Activated CD4-positive, CD25-positive, alpha-beta regulatory T cell (primary cell): ENCODE measurements around the gene NWD2.
"Not testable (repeated sequence)": the region's sequence is repeated elsewhere in the genome, so short reads cannot be mapped to it uniquely, and the experiment has no call there.

ENCODE experiments used
- DNase-seq, 4 experiments: peaks; one replicate each; lab custom pipeline; 2025; lab: John Stamatoyannopoulos, UW

The NWD2 gene, protein sequence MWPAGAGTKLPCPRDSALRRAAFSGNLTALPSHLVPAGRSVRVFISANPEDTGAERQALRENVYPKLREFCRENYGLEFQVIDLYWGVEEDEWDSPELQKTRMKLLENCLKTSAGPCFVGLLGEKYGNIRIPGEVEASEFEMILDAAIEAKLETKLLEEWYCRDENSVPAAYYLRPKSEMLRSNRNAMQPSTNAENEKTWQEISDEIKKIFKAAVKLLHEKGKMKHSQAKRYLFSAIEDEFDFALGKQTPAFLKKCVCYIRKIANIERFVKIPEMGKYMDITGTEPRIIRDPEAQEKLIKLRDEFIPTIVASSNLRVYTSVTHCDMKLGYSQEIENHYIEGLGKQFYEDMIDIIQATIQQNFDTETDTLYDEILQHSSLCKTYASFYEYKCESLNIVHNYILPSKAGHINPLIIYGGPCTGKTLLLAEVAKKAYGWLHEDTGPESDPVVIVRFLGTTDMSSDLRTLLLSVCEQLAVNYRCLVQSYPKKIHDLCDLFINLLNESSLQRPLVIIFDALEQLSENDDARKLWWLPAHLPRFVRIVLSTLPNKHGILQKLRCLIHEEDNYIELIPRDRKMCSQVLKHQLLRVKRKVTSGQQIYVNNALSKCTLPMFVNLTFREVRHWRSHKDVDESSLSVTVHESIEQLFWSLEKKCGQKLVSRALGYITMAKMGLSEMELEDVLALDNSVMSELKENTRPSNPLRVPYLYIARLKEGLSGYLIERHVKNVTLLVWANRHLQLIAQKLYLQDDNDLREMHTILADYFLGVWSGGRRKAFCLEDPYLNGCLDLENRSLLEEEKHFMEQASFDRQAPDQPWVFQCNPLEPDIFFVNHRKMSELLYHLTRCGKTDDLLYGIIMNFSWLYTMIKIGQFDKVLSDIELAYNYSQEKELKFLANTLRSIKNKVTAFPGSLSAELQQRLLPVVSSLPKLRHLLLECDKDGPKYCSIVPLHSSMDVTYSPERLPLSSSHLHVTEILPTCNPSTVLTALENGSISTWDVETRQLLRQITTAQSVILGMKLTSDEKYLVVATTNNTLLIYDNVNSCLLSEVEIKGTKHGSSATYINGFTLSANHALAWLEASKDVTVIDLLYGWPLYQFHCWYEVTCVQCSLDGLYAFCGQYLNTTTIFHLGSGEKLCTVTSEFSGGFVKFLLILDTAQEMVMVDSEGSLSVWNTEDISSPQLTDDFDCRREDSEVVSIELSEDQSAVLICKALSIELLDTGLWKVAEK (N-terminal part only)

DNA sequence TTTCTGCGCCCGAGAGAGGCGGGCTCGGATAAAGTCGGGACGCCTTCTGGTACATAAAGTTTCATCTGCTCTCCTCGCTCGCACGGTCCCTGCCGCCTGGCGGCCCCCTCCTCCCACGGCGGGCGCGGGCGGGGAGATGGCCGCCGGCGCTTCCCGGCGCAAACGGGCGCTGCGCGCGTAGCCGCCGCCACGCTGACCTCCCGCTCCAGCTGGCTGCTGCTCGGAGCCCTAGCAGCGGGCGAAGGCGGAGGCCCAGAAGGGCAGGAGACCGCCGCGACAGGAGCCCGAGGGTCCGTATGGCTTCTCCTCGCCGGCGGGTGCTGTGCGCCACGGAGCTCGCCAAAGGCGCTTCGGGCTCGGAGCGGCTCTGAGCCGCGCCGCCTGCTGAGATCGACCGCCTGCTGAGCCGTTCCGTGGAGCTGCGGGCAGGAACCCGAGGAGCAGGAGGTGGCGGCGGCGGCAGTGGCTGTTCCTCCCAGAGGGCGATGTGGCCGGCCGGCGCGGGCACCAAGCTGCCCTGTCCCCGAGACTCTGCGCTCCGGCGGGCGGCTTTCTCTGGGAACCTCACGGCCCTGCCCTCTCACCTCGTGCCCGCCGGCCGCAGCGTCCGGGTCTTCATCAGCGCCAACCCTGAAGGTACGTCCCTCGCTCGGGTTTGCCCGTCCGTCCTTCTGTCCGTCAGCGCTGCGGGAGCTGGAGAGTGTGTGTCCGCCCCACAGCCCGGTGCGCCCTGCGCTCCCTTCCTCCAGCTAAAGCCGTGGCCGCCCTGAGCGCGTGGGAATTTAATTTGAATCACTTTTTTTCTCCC, at the start of gene NWD2:
Gene NWD2, plus strand, starts transcription at position 161 of the 808 bp plus-strand sequence. Its CDS starts 325 bp downstream, at position 486.
- no peak for DNase-seq

- DNase-seq = no peak
Observed at GRCh38 chr4:37197899-37198298, 46.6 kb upstream of the NWD2 start.

- DNase-seq = not testable (repeated sequence)
Observed at GRCh38 chr4:37204740-37205139, 39.8 kb upstream of the NWD2 start.

DNA sequence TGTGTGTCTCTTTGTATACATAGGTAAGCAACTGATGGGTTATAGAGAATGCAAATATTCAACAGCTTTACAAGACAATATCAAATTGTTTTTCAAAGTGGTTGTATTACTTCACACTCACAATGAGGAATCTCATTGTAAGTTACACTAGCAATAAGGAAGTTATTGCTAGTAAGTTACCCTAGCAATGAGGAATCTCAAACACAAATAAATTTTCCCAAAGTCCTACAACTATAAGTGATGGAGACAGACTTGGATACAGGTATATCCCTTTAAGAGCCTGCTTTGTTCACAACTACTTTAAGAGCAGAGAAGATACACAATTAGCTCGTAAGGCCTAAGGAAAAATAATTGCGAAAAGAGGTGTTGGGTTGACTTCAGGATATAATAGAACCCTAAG, 28.3 kb upstream of the NWD2 start:
- DNase-seq = no peak

- no peak for DNase-seq
Observed at GRCh38 chr4:37219242-37219641, 25.3 kb upstream of the NWD2 start.

GRCh38 chr4:37219990-37220389, 24.6 kb upstream of the NWD2 start:
- DNase-seq = no peak

DNA sequence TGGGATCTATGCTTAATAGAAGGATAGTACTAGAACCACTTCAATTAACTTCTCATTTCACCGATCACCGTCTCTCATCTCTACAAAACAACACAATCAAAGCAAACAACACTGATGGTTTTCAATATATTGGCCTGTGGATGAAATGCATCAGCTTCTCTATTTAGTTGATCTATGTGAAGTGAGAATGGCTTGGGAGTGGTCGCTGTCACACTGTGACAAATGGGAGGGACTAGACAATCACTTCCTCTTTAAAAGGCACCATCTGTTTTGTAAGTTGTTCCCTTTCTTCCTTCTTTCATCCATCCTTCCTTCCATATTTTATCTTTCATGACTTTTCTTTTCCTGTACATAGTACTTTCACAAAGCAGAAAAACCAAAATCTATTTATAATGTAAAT, 23.9 kb upstream of the NWD2 start:
- no peak for DNase-seq

GRCh38 chr4:37223732-37224131, 20.8 kb upstream of the NWD2 start:
- DNase-seq = no peak

- no peak for DNase-seq
Observed at GRCh38 chr4:37224854-37225253, 19.7 kb upstream of the NWD2 start.

GRCh38 chr4:37225778-37226177, 18.8 kb upstream of the NWD2 start:
- no peak for DNase-seq

DNA sequence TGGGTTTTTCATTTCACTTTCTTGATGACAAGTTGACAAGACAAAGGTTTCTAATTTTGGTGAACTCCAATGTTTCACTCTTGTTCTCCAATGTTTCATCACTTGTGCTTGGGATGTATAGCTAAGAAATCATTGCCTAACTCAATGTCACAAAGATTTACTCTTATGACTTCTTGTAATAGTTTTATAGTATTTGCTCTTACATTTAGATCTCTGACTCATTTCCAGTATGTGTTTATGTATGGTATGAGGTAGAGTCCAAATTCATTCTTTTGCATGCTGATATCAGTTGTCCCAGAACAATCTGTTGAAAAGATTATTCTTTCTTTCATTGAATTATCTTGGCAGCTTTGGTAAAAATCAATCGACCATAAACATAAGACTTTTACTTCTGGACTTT, 12.2 kb upstream of the NWD2 start:
- DNase-seq = no peak

- DNase-seq = no peak
Observed at GRCh38 chr4:37236165-37236564, 8.4 kb upstream of the NWD2 start.

DNA sequence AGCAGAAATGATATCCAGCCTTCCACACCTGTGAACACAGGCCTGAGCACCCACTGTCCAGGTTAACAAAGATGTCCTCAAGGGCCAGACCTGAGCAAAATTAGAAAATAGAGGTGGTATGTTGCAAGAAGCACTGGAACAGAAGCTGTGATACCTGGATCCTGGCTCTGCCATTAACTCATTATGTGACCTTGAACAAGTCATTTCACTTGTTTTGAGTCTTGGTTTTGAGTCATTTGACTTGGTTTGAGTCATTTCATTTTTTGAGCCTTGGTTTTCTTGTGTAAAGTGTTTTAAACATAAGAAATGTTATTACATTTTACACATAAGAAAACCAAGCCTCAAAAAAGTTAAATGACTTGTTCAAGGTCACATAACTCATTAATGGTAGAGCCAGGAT, 2.9 kb upstream of the NWD2 start:
- no peak for DNase-seq

- no peak for DNase-seq
Observed at GRCh38 chr4:37243051-37243450, 1.5 kb upstream of the NWD2 start.

DNA sequence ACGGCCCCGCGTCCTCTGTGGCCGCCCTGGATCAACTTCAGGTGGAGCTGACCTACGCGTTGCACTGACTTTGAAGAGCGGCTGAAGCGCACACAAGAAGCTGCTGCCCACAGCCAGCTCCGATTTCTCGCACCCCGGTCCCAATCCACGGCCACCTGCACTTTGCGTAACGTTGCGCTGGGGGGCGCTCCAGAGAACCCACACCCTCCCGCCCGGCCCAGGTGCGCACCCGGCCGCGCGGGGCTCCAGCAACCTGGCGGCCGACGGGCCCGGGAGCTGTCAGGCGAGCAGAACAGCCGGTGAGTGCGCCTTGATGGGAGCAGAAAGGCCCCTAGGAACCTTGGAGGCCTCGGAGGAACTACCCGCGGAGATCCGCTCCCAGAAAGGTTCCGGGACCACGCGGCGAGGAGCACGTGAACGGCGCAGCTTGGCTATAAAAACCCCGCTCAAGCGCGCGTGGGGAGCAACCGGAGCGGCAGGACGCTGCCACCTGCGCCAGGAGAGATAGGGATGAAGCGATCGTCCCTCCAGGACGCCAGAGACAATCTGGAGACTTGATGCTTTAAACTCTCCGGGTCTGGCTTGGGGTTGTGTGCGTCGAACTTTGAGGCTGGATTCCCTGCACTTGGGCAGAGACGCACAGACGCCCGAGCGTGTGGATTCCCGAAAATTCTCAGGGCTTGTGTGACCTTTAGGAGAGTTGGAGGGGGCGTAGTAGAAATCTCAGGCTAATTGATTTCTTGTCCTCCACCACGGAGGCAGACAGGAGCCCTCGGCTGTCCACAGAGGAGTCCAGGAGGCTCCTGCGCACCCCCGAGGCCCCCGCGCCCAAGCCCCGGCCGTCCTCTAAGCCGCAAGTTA, 591 bp upstream of the NWD2 start:
- DNase-seq = no peak

GRCh38 chr4:37245391-37245954, 930 bp downstream of the NWD2 start:
- DNase-seq = no peak

DNA sequence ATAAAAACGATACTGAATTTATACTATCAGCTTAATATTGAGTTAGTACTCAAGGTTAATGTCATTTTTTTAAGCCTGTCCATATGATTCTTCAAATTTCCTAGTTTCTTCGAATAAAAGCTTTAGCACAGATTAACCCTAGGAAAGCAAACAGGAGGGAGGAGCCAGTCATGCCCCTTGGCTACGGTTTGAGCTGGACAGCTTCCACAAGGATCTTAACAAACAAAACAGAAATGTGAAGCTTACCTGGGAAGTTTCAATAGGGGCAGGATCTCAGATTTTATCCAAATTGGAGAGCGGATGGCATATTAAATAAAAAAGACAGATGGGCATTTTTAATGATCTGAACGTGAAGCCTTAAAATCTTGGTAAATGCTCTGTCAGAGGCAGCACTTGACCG, 2.3 kb downstream of the NWD2 start:
- DNase-seq = no peak

GRCh38 chr4:37258221-37258620, 13.7 kb downstream of the NWD2 start:
- DNase-seq = no peak

- DNase-seq = no peak
Observed at GRCh38 chr4:37268319-37268718, 23.8 kb downstream of the NWD2 start.

DNA sequence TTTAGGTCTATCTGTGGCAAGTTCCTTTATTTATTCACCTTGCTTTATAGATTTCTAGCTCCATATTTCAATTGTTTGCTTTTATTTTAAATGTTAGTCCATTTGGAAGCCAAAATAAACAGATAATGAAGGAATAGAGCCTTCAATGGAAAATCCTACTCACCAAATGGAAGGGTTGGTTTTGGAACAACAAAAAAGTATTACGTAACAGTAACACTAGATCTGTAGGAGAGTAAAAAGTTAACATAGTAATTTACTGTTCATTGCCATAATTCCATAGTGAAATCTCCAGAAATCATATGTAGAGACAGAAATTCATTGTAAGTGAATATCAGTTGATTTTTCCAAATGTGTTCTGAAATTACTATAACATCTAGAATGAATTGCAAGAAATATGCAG, 34.6 kb downstream of the NWD2 start:
- DNase-seq = no peak
